GM12892 (cell line): Measurements from ENCODE around the gene SLC8A2.
"Not testable (repeated sequence)": the region's sequence is repeated elsewhere in the genome, so short reads cannot be mapped to it uniquely, and the experiment has no call there.

ENCODE experiments used
- DNase-seq: peaks from one replicate; pipeline ENCODE4 v3.0.0; 2011; ENCODE audit not compliant: insufficient read length
- FAIRE-seq: peaks from 2 replicates; lab custom pipeline; 2011; peaks lifted over from hg19 to GRCh38; lab: Jason Lieb, UNC
- POLR2A ChIP-seq: IDR thresholded peaks from 2 replicates; pipeline ENCODE4 v1.6.1; 2011; ENCODE audit warnings: low read depth, low read length, control low read depth
- POLR2AphosphoS5 ChIP-seq: IDR thresholded peaks from 2 replicates; pipeline ENCODE4 v1.6.1; 2011; ENCODE audit warnings: low read depth, low read length, control low read depth
- TAF1 ChIP-seq: IDR thresholded peaks from 2 replicates; pipeline ENCODE4 v1.6.1; 2011; ENCODE audit warnings: low read depth, mild to moderate bottlenecking, control low read depth, low read length, borderline replicate concordance

The SLC8A2 gene

DNA sequence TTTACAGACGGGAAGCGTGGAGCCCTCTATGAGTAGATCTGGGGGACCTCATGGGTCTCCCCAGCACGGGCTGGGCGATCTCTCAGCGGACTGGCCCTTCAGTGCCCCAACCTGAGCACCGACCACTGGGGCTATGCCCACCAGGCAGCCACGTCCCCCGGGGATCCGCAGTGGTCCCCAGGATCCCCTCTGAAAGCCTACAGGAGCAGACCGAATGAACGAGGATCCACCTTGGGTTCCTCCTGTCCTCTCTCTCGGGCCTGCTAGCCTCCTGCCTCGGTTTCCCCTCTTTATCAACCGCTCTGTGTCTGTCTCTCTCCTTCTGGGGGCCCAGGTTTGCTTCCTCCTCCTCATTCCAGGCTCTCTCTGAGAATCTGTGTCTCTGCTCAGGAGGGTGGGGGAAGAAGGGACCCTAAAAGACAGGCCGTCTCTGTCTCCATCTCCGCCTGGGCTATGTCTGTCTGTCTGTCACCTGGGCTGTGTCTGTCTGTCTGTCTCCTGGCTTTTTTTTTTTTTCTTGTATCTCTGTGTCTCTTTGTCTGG is 50.4 kb downstream of the SLC8A2 start:
- DNase-seq = no peak
- FAIRE-seq = no peak
- TF ChIP-seq POLR2AphosphoS5 (no peak), TAF1 (no peak)

GRCh38 chr19:47419789-47420188 is 51.9 kb downstream of the SLC8A2 start:
- DNase-seq (no peak), FAIRE-seq (no peak)
- TF ChIP-seq TAF1 (no peak), POLR2AphosphoS5 (no peak), POLR2A (no peak)

DNA sequence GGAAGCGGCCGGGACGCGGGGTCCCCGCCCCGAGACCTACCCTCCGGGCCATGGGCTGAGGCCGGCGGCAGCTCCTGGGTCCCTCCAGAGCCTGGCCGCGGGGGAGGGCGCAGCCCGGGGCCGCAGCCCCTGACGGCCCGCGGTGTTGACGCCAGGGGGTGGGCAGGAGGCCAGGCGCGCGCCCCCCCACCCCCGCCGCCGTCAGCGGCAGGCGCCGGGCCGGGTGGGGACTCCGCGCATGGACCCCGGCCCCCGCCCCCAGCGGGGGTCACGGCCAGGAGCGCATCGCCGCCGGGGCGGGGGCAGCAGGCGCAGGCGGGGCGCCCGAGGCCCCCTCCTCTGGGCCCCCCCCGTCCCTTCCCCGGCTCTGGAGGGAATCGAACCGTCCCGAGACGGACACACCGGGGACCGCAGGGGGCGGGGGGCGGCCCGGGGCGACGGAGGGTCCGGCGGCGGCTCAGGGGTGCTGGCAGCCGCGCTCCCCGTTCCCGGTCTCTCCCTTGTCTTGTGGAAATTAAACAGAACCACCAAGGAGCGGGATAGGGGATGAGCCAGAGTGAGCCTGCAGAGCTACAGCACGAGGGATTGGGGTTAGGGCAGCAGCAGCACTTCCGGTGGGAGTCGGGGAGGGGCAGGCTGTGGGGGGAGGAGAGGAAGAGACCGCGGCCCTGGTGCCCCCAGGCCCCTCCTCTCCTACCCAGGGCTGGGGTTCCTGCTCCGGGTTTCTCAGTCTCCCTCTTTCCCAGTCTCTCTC is 52.5 kb downstream of the SLC8A2 start, which contains the start of gene MEIS3:
Gene MEIS3, minus strand, starts transcription at position 498 of the 754 bp plus-strand sequence. Its CDS starts 446 bp downstream, at position 52.
- FAIRE-seq = no peak
- TF ChIP-seq POLR2A (no peak), POLR2AphosphoS5 (no peak), TAF1 (no peak)
- DNase-seq = no peak

- FAIRE-seq = no peak
- TF ChIP-seq TAF1 = no peak
These were observed 53.0 kb downstream of the SLC8A2 start for GRCh38 chr19:47418692-47419029.

DNA sequence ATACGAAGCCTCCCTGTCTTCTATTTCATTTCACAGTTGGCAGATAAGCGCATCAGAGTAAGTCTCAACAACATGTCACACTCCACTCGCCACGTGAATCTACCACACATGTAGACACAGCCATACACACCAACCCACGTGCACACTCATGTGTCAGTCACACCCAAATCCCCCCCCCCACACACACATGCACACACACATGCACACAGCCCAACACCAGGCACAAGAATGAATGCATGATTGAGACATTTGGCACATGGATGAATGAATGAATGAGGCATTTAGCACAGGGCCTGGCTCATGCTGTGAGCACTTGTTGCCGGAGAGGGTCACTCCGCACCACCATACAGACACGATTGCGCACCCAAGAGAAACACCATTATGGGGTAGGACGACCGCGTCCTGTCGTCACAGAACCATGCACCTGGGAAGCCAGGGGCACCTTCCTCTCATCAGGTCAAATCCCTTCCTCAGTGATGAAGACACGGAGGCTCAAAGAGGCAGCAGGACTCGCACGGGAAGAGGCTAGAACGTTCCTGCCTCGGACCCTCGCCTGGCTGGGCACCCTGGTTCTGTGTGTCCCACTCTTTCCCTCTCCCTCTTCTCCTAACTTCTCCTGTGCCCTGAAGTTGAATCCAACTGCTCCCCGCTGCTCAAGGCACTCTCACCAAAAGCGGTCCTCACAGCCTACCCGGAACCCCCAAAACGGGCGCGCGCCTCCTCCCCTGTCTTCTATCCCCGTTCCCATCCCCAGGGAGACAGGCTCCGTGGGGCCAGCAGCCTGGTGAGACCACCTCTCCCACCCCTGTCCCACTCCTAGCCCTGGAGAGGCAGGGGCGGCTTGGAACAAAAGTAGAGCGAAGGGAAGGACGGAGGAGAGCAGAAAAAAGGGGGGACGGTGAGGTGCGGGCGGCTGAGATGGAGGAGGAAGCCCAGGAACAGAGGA is 53.7 kb downstream of the SLC8A2 start:
- DNase-seq (no peak), FAIRE-seq (no peak)
- TF ChIP-seq TAF1 (no peak), POLR2AphosphoS5 (no peak), POLR2A (no peak)

More at GRCh38 chr19:47418692-47419029, 53.0 kb downstream of the SLC8A2 start:
- no peak for DNase-seq

DNA sequence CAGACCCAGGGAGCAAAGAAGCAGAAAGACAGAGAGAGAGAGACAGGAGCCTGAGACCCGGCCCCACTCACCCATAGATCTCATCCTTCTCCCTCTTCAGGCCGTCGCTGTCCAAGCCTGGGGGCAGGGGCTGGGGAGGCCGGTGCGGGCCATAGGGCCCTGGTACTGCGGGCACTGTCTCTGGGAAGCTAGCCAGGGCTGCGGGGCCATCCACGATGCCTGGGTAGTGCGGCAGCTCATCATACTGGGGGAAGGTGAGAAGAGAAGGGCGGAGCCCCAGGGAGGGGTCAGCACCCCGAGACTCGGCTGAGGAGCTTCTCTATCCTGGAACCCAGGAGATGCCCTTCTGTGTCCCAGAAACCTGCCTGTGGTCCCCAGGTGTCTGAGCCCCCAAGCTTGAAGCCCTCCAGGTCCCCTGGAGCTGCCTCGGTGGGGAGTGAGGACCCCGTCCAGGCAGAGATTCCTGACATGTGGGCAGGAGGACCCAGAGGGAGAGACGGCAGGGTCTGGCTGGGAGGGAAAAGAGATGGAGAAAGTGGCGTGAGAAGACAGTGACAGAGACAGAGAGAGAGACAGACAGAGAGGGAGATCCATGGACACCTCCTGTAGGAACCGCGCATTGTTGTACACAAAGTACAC is 54.5 kb downstream of the SLC8A2 start:
- no peak for FAIRE-seq
- DNase-seq = no peak
- TF ChIP-seq TAF1 (no peak), POLR2A (no peak), POLR2AphosphoS5 (no peak)

DNA sequence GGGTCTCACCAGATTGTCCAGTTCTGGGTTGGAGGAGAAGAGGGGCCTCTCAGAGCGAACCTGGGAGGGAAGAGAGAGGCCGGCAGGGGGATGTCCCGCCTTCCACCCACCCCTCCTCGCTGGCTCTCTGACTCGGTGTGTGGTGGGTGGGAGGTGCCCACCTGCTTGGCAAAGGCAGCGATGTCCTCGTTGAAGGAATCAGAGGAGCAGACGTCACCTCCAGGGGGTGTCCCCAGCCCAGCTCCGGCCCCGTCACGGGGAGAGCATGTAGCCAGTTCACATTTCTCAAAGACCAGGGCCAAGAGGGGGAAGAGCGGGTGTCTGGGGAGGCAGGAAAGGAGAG is 55.1 kb downstream of the SLC8A2 start:
- FAIRE-seq = no peak
- TF ChIP-seq POLR2AphosphoS5 (no peak), POLR2A (no peak), TAF1 (no peak)
- DNase-seq = no peak

DNA sequence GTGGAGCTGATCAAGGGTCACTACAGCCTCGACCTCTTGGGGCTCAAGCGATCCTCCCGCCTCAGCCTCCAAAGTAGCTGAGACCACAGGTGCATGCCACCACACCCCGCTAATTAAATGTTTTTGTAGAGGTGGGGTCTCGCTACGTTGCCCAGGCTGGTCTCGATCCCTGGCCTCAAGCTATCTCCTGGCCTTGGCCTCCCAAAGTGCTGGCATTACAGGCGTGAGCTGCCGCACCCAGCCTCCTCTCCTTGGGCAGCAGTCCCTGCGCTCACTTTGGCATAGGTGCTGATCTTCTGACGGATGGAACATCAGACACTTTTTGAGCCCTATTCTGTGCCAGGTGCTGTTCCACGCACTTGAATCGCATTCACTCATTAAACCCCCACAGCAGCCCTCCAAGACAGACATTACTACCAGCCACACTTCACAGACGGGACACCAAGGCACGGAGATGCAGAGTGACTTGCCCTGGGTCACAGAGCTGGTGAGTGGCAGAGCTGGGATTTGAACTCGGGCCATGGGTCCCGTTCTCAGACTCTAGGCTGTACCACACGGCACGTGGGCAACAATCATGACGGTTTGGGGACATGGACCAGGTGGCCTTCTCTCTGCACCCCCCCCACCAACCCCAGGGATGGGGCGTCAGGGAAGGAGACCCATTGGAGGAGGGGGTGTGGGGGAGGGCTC is 55.6 kb downstream of the SLC8A2 start:
- no peak for DNase-seq
- no peak for TF ChIP-seq POLR2A
- no peak for TF ChIP-seq TAF1
- no peak for TF ChIP-seq POLR2AphosphoS5
- no peak for FAIRE-seq

DNA sequence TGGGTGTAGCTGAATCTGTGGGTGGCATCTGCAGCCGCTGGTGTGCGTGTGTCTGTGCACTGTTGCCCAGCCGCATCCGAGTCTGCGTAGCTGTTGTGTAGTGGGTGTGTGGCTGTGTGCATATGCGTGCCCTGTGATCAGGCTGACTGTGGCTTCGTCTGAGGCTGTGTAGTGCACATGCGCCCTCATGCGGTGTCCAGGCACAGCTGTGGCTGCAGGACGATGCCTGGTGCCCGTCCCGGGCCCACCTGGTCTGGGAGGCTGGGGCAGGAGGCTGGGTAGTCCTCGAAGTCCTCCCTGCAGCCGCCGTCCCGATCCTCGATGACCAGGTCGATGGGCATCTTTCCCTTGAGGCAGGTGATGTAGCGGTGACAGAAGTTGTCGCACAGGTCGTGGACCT is 57.2 kb downstream of the SLC8A2 start:
- TF ChIP-seq POLR2AphosphoS5 (no peak), TAF1 (no peak), POLR2A (no peak)
- FAIRE-seq (no peak), DNase-seq (no peak)

DNA sequence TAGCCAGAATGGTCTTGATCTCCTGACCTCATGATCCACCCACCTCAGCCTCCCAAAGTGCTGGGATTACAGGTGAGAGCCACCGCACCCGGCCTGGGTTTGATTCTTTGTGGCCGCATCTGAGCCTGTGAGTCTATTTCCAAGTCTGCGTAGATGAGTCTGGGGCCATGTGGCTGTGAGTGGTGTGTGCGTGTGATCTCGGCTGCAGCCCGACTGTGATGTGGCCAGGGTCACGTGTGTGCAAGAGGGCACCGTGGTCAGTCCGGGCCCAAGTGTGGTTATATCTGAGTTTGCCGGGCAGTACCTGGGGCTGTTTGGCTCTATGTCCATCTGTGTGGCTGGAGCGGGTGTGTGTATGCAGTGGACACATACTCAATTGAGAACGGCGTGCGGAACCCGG is 57.8 kb downstream of the SLC8A2 start:
- TF ChIP-seq POLR2A (no peak), TAF1 (no peak), POLR2AphosphoS5 (no peak)
- no peak for DNase-seq
- FAIRE-seq = no peak

DNA sequence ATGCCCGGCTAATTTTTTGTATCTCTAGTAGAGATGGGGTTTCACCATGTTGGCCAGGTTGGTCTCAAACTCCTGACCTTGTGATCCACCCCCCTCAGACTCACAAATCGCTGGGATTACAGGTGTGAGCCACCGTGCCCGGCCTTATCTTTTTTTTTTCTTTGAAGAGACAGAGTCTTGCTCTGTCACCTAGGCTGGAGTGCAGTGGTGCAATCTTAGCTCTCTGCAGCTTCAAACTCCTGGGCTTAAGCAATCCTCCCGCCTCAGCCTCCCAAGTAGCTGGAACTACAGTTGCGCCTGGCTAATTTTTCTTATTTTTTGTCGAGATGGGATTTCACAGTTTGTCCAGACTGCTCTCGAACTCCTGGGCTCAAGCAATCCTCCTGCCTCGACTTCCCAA is 60.0 kb downstream of the SLC8A2 start:
- not testable (repeated sequence) for FAIRE-seq, DNase-seq
